ENCODE data around the gene SYNJ2BP. TPM values are rescaled to one million over a fixed set of nuclear protein-coding genes. Genes with fewer than 3 reads are reported as not detected.

Gene SYNJ2BP
- total and polyA plus RNA-seq, 10 donors = 4.8 to 29.1 (median 21.8) TPM

DNA sequence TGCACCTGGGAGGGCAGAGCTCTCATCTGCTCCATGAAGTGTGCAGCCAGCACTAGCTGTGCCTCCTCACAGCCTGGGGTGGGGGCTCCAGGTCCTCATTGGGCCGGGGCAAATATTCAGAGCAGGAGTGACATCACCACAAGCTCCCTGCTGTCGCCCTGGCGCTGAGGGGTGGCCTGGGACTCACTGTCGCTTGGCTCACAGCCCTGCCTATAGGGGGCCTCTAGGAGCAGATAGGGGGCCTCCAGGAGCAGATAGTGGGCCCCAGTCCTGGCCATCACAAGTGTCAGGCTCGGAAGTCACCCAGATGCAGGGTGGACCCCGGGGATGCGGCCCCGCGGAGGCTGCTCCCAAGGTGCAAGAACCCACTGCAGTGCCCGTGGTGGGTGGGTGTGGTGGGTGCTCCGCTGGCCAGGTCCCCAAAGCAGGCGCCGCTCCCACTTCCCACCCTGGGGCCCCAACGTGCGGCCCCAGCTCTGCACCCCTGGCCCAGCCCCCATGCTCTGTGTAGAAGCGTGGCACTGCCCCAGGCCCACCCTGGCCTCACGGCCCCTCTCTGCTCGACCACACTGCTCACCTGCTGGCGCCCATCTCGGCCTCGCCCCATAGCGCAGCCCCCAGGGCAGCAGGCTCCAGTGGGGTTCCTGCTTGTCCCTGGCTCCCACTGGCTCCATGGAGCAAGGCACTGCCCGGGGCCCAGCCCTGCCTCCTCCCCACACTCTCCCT is 18.0 kb downstream of the SYNJ2BP start:
- H3K36me3 ChIP-seq = peaks cover 0 to 54% (median 12%) of the 10 kb centered on the region in 6 donors
- no peaks in the 10 kb centered on the region for H3K4me1 ChIP-seq
- no peak overlapping the region for H3K27ac ChIP-seq
- no peaks in the 10 kb centered on the region for H3K27me3 ChIP-seq (replicated peaks in 1 of 7)
- 95 to 97% (median 96%) methylated on average over 14 to 23 of the region's 23 CpGs for WGBS, 5 donors
- intact Hi-C loops (cut with DNase I; ENCODE audit: low total_unique reads) = no loop called here
- H3K9me3 ChIP-seq = peaks cover 0 to 6% (median 0%) of the 10 kb centered on the region in 8 donors
- no peak for TF ChIP-seq POLR2A (IDR thresholded peaks at IDR 0.05)
- peak in 1 of 3 donors; percentile 28 for TF ChIP-seq POLR2AphosphoS5 (IDR thresholded peaks at IDR 0.05)
- no peak overlapping the region for H3K4me3 ChIP-seq
- no peak for DNase-seq

- Histone ChIP-seq H3K9me3 (peaks cover 0 to 6% (median 3%) of the 10 kb centered on the region in 8 donors), H3K36me3 (peaks cover 0 to 49% (median 12%) of the 10 kb centered on the region in 6 donors), H3K27ac (no peak overlapping the region), H3K27me3 (replicated peaks in 1 of 7) (no peaks in the 10 kb centered on the region), H3K4me1 (no peaks in the 10 kb centered on the region), H3K4me3 (no peak overlapping the region)
- no peak for DNase-seq
- TF ChIP-seq CTCF (IDR thresholded peaks at IDR 0.05 in 8 of 11, conservative IDR thresholded peaks at IDR 0.05 in 3 of 11) = no peak
- no peak for TF ChIP-seq POLR2AphosphoS5 (IDR thresholded peaks at IDR 0.05)
- no peak for TF ChIP-seq POLR2A (IDR thresholded peaks at IDR 0.05)
- intact Hi-C loops (cut with DNase I; ENCODE audit: low total_unique reads) = no loop called here
- 94 to 100% (median 100%) methylated on average over 1 to 2 of the region's 2 CpGs for WGBS, 5 donors
These were observed 18.6 kb downstream of the SYNJ2BP start for GRCh38 chr14:70398280-70398679.

- peaks cover 0 to 49% (median 12%) of the 10 kb centered on the region in 6 donors for H3K36me3 ChIP-seq
- H3K27me3 ChIP-seq (replicated peaks in 1 of 7) = no peaks in the 10 kb centered on the region
- 94 to 100% (median 96%) methylated on average over 2 of the region's 2 CpGs for WGBS, 5 donors
- no peak for TF ChIP-seq CTCF (IDR thresholded peaks at IDR 0.05 in 8 of 11, conservative IDR thresholded peaks at IDR 0.05 in 3 of 11)
- TF ChIP-seq POLR2A (IDR thresholded peaks at IDR 0.05) = no peak
- no peak for TF ChIP-seq POLR2AphosphoS5 (IDR thresholded peaks at IDR 0.05)
- no peak overlapping the region for H3K4me3 ChIP-seq
- intact Hi-C loops (cut with DNase I; ENCODE audit: low total_unique reads) = no loop called here
- no peak overlapping the region for H3K27ac ChIP-seq
- DNase-seq = no peak
- peaks cover 0 to 8% (median 3%) of the 10 kb centered on the region in 8 donors for H3K9me3 ChIP-seq
- no peaks in the 10 kb centered on the region for H3K4me1 ChIP-seq
These were observed 19.1 kb downstream of the SYNJ2BP start for GRCh38 chr14:70397746-70398145.

DNA sequence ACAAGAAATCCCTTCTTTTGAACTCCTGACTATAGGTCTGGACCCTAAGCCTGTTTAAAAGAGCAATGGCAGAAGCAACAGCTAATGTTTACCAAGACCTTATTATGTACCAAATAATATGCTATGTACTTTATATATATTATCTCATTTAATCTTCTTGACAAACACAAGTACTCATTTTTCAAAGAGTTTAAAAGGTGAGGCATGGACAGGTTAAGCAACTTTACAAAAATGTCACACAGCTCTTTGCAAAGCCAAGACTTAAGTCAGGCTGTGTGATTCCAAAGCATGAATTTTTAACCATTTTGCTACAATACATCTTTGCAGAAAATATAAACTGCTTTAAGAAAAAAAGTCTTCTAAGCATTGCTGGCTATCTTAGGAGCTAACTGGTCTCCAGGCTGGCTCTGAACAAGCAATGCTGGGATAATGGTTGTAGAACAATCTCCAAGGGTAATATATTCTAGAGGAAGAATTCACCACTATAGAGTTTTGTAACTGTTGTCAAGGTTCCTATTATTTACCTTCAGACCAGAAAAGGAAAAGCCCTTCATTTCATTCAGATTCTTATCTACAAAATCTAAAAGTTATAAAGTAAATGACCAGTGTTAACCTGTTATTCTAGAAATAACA is 22.1 kb downstream of the SYNJ2BP start:
- peaks cover 0 to 50% (median 12%) of the 10 kb centered on the region in 6 donors for H3K36me3 ChIP-seq
- intact Hi-C loops (cut with DNase I; ENCODE audit: low total_unique reads) = no loop called here
- H3K27me3 ChIP-seq (replicated peaks in 1 of 7) = no peaks in the 10 kb centered on the region
- no peak overlapping the region for H3K4me3 ChIP-seq
- H3K9me3 ChIP-seq = peaks cover 0 to 8% (median 3%) of the 10 kb centered on the region in 8 donors
- no peaks in the 10 kb centered on the region for H3K4me1 ChIP-seq
- DNase-seq = no peak
- H3K27ac ChIP-seq = no peak overlapping the region
- TF ChIP-seq CTCF (IDR thresholded peaks at IDR 0.05 in 8 of 11, conservative IDR thresholded peaks at IDR 0.05 in 3 of 11) = no peak
- TF ChIP-seq POLR2A (IDR thresholded peaks at IDR 0.05) = no peak
- TF ChIP-seq POLR2AphosphoS5 (IDR thresholded peaks at IDR 0.05) = no peak
